Umbilical cord (tissue), 2 donors: ENCODE measurements around the gene TANGO2. TPM values are rescaled to one million over a fixed set of nuclear protein-coding genes. Genes with fewer than 3 reads are reported as not detected.

Experiments used
- DNase-seq: peaks from one replicate; pipeline ENCODE4 v3.0.0-alpha.2; 2015; ENCODE audit warnings: low spot score
- total RNA-seq: library from RNA; depleted of rRNA; stranded (reverse); fragments of >200 nt; gene quantifications from one replicate; pipeline ENCODE4 v1.2.3, GENCODE V29; 2014; ENCODE audit warnings: low replicate concordance; ENCODE audit not compliant: insufficient read depth

TANGO2 gene
- total RNA-seq, 1 donor from 2014 or later: 20.5 TPM

DNA sequence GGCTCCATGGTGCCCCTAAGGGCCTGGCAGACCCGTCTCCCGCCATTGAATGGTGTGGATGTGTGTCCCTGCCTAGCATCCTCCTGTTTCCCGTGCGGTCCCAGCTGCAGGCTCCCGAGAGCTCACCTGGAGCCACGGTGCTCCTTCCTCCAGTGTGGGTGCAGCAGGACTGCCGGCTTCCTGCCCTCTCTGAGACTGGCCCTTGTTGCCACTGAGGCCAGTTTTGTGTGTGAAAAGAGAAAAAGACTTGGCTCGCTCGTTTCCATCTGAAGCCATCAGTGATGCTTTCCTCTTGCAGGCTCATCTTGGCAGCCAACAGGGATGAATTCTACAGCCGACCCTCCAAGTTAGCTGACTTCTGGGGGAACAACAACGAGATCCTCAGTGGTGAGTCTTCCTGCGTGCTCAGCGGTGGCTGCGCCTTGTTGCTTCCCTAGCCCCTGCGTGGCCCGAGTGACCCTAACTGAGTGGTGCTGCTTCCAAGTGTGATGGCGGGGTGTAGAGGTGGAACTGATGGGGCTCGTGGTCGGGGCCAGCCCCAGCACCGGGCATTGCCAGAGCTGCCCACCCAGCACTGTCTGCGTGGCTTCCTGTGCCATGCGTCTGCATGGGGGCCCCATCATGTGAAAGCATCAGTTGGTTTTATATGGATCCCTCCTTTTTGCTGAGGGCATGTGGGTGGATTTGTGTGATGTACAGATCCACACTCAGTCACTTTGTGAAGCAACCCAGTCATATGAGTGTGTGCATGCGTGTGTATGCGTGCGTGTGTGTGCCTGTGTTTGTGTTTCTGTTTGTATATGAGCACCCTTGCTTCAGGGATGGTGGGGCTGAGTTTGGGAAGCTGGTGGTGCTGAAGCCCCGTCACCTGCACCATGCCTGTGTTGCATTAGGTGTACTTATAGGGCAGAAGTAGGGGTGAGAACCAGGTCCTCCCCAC is 22.4 kb downstream of the TANGO2 start:
- no peak for DNase-seq

DNA sequence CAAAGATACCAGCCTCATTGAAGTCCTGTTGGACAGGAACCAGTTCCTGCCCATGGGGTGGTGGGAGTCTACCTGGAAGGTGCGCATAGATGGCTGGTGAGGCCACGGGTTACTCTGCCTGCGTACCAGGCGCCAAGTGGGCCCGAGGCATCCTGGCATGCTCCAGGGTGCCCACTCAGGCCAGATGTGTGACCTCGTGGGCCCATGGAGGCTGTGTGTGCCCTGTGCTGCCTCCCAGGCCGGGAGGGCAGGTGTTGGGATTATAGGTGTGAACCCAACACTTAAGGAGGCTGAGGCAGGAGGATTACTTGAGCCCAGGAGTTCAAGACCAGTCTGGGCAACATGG is 23.1 kb downstream of the TANGO2 start:
- DNase-seq: no peak

DNA sequence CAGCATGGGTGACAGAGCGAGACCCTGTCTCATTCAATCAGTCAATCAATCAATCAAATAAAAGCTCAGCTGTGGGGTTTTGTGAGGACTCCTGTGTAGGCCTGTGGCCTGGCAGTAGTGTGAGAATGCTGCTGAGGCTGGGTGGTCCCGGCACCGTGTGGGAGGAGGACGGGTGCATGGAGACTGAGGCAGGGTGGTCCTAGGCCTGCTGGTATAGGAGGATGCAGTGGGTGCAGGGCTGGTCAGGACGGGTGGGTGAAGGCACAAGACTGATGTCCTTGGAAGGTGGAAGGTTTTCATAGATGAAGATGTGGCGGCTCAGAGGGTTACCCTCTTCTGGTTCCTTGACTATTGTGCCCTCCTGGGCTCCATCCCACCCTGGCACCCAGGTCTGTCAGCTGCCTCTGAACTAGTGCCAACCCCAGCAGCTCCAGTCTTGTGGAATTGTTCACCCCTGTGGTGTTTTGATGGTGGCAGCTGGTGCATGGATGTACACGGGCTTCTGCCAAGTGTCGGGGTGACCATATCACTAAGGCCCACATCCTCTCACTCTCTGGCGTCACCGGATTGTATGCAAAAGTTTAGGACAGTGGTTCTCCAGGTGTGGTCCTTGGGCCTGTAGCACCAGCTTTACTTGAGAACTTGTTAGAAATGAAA is 23.7 kb downstream of the TANGO2 start:
- DNase-seq: no peak

DNA sequence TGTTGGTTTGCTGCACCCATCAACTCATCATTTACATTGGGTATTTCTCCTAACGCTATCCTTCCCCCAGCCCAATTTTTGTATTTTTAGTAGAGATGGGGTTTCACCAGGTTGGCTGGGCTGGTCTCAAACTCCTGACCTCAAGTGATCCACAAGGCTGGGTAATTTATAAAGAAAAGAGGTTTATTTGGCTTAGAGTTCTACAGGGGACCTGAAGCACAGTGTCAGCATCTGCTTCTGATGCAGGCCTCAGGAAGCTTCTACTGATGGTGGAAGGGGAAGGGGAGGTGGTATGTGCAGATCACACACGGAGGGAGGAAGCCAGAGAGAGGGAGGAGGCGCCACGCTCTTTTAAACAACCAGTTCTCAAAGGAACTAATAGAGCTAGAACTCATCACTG is 25.8 kb downstream of the TANGO2 start:
- DNase-seq: no peak

DNA sequence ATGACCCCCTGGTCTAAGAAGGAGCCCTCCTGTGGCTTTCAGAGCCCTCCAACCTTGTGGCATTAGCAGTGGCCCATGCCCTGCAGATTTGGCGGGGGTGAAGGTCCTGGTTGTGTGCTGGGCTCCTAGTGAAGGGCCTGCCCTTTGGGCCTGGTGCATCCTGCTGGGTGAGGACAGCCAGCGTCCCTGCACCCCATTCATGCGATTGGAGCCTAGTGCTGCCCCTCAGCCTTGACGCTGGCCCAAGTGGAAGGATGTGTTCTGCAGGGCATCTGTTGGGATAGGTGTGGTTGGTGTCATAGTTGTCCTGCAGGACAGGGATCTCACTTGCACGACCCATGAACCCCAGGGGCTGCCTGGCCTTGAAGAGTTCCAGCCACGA is 31.0 kb downstream of the TANGO2 start:
- DNase-seq: no peak

GRCh38 chr22:20052309-20053259 is 31.7 kb downstream of the TANGO2 start:
- DNase-seq: no peak

- no peak for DNase-seq
Observed at GRCh38 chr22:20053407-20054033, 32.6 kb downstream of the TANGO2 start.

DNA sequence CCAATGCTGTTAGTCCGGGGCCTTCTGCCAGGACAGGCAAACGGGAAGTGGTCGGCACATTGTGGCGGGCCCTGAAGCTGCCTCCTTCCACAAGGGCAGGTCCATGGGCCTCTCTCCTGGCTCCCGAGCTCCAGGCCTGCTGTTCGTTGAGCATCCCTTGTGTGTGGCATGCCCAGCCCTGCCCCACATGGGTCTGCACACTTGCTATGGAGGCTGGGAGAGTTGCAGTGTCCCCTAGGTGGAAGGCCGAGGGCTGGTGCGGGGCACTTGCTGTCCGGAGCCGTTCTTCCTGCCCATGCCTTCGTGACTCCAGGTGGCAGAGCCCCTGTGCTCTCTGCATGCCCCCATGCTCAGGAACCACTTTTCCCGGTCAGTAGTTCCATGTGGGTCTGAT is 33.1 kb downstream of the TANGO2 start:
- no peak for DNase-seq

DNA sequence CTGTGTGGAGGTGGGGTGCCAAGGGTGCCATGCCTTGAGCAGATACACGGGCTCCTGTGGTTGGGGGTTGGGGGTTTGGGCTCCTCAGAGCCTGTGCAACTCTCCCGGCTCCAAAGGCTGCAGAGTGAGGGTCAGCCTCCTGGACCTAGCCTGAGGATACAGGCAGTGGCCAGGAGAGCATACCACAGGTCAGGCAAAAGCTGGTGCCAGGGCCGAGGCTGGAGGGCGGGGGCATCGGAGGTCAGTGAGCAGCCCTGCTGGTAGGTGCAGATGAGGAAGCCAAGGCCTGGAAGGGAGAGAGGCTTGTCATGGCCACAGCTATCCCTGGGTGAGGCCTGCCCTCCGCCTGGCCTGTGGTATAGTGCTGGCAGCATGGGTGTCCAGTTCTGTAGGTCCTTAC is 33.6 kb downstream of the TANGO2 start:
- no peak for DNase-seq

- no peak for DNase-seq
Observed at GRCh38 chr22:20055144-20055543, 34.2 kb downstream of the TANGO2 start.

DNA sequence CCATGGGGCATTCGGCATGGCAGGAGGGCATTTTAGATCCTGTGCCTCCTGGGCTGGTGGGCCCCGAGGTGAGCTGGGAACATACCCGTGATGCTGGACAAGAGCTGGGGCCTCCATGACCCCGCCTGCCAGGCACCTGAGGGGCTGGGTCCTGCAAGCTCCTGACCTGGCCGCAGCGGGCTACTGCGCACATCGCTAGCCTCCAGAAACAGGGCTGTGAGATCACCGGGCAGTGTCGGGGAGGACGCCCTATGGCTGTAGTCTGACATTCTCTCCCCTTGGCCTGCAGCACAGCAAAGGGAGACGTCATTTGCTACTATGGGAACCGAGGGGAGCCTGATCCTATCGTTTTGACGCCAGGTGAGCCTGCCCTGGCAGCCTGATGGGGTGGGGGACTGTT is 34.7 kb downstream of the TANGO2 start:
- DNase-seq: no peak

GRCh38 chr22:20056161-20056560 is 35.3 kb downstream of the TANGO2 start:
- DNase-seq: no peak

GRCh38 chr22:20056696-20057386 is 35.9 kb downstream of the TANGO2 start:
- no peak for DNase-seq

GRCh38 chr22:20057596-20058268 is 36.8 kb downstream of the TANGO2 start:
- no peak for DNase-seq

GRCh38 chr22:20058989-20059770 is 38.3 kb downstream of the TANGO2 start:
- no peak for DNase-seq

GRCh38 chr22:20060700-20061480 is 40.0 kb downstream of the TANGO2 start:
- no peak for DNase-seq

GRCh38 chr22:20061481-20061861 is 40.6 kb downstream of the TANGO2 start:
- DNase-seq: no peak

DNA sequence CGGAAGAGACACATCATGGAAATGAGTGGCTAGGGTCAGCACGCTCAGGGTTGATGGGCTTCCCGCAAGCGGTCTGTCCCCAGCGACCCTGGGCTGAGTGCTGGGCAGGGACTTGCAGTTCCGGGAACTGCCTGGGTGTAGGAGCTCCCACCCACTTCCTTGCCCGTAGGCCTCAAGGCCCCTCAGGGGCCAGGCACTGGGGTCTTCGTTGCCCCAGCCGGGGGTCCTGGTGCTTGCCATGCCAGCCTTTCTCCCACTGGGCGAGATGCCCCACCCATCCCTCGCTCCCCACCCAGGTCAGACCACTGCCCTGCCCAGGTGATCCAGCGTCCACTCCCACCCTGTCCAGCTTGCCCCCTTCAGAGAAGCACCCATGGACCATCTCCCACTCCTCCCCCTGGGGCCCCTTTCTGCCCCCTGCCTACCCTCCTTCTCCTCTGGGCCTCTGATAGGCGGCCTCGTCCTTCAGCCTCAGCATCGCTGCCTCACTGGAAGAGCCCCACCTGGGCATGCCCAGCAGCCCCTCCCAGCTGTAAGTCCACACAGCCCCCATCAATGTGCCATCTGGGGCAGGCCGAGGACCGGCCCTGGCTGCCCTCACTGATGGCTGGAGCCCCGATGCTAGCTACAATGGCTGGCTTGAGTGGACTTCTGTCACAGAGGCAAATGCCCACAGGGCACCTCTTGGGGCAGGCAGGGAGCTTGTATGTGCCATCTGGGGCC is 41.3 kb downstream of the TANGO2 start:
- DNase-seq: no peak
